Esophagus muscularis mucosa (tissue), 4 donors: ENCODE measurements around the gene CST7. TPM values are rescaled to one million over a fixed set of nuclear protein-coding genes. Genes with fewer than 3 reads are reported as not detected.

Source experiments
- DNase-seq: peaks from one replicate; pipeline ENCODE4 v3.0.0-alpha.2; 2017; ENCODE audit errors: extremely low spot score
- H3K27ac ChIP-seq, 4 donors: fragments of 200-600 bp; sonication (generic); replicated peaks in 1 of 4; 1 replicate in 3 of 4; 2 replicates in 1 of 4; pipeline ENCODE4 v1.5.1; 2016 to 2019; ENCODE audit warnings: mild to moderate bottlenecking in 1 of 4
- H3K27me3 ChIP-seq, 4 donors: fragments of 200-600 bp; sonication (generic); one replicate each; pipeline versions ENCODE4 v1.5.1 to v1.6.0; 2016 to 2019
- H3K36me3 ChIP-seq, 4 donors: fragments of 200-600 bp; sonication (generic); one replicate each; pipeline ENCODE4 v1.5.1; 2016 to 2019
- H3K4me1 ChIP-seq, 4 donors: fragments of 200-600 bp; sonication (generic); one replicate each; pipeline ENCODE4 v1.5.1; 2016 to 2019
- H3K4me3 ChIP-seq, 4 donors: fragments of 200-600 bp; sonication (generic); 1 replicate in 2 of 4; 2 replicates in 2 of 4; pipeline ENCODE4 v1.5.1; 2016 to 2019; ENCODE audit warnings: mild to moderate bottlenecking in 4 of 4, moderate library complexity in 1 of 4
- H3K9me3 ChIP-seq, 4 donors: fragments of 200-600 bp; sonication (generic); 1 replicate in 3 of 4; 2 replicates in 1 of 4; pipeline ENCODE4 v1.5.1; 2016 to 2019
- CTCF ChIP-seq, 3 experiments: fragments of 200-600 bp in 2 of 3; fragments of 450-650 bp in 1 of 3; sonication (generic) in 2 of 3; IDR thresholded peaks; one replicate each; pipeline ENCODE4 v1.5.1; 2017 to 2019; ENCODE audit warnings: antibody characterized with exemption in 3 of 3, mild to moderate bottlenecking in 2 of 3, moderate library complexity in 1 of 3
- EP300 ChIP-seq: sonication (generic); formaldehyde crosslinking; IDR thresholded peaks from one replicate; pipeline ENCODE4 v1.6.1; 2017; ENCODE audit warnings: antibody characterized with exemption
- POLR2A ChIP-seq: fragments of 450-650 bp; IDR thresholded peaks from one replicate; pipeline ENCODE4 v1.6.1; 2017; ENCODE audit warnings: antibody characterized with exemption, moderate library complexity, mild to moderate bottlenecking, low read depth
- POLR2AphosphoS5 ChIP-seq, 2 donors: sonication (generic); formaldehyde crosslinking; IDR thresholded peaks; one replicate each; pipeline ENCODE4 v1.6.1; 2017; ENCODE audit warnings: antibody characterized with exemption in 2 of 2
- WGBS: methylation state at CpG from one replicate; pipeline ENCODE4 v1.1.5; 2018; 5-methylcytosine and 5-hydroxymethylcytosine counted together
- intact Hi-C: fragments of 100-400 bp; cut with DNase I; formaldehyde crosslinking; loops from one replicate; pipeline ENCODE4 v1.15.1; 2023
- total RNA-seq, 4 donors: library from RNA; depleted of rRNA; stranded (reverse); fragments of >200 nt; gene quantifications; one replicate each; pipeline versions ENCODE4 v1.1.0 to v1.2.1, GENCODE V29; 2016

CST7 gene
- total RNA-seq, 4 donors from 2014 or later, result 1.2 to 13.8 (median 1.5) TPM; not detected in 1

- no peaks in the 10 kb centered on the region for H3K4me1 ChIP-seq
- TF ChIP-seq POLR2AphosphoS5 (IDR thresholded peaks at IDR 0.05) (no peak), EP300 (no peak), POLR2A (no peak), CTCF (IDR thresholded peaks at IDR 0.05) (no peak)
- H3K4me3 ChIP-seq, result no peak overlapping the region
- DNase-seq, result no peak
- H3K27ac ChIP-seq, result no peak overlapping the region
- peaks cover 67 to 100% (median 99%) of the 10 kb centered on the region in 4 donors for H3K36me3 ChIP-seq
- 70% methylated on average over 9 of the region's 9 CpGs for WGBS
- no peaks in the 10 kb centered on the region for H3K27me3 ChIP-seq
- intact Hi-C loops, result no loop called here
- no peaks in the 10 kb centered on the region for H3K9me3 ChIP-seq
Measured at GRCh38 chr20:24964506-24964840, 15.4 kb downstream of the CST7 start.

GRCh38 chr20:24965065-24965919 is 16.2 kb downstream of the CST7 start:
- no peaks in the 10 kb centered on the region for H3K27me3 ChIP-seq
- WGBS, result 93% methylated on average over 6 of the region's 7 CpGs
- H3K4me1 ChIP-seq, result no peaks in the 10 kb centered on the region
- H3K27ac ChIP-seq, result no peak overlapping the region
- no peak for DNase-seq
- no peak for TF ChIP-seq POLR2A
- TF ChIP-seq CTCF (IDR thresholded peaks at IDR 0.05), result no peak
- TF ChIP-seq EP300, result no peak
- TF ChIP-seq POLR2AphosphoS5 (IDR thresholded peaks at IDR 0.05), result no peak
- H3K4me3 ChIP-seq, result no peak overlapping the region
- intact Hi-C loops, result no loop called here
- H3K9me3 ChIP-seq, result no peaks in the 10 kb centered on the region
- H3K36me3 ChIP-seq, result peaks cover 68 to 100% (median 99%) of the 10 kb centered on the region in 4 donors

DNA sequence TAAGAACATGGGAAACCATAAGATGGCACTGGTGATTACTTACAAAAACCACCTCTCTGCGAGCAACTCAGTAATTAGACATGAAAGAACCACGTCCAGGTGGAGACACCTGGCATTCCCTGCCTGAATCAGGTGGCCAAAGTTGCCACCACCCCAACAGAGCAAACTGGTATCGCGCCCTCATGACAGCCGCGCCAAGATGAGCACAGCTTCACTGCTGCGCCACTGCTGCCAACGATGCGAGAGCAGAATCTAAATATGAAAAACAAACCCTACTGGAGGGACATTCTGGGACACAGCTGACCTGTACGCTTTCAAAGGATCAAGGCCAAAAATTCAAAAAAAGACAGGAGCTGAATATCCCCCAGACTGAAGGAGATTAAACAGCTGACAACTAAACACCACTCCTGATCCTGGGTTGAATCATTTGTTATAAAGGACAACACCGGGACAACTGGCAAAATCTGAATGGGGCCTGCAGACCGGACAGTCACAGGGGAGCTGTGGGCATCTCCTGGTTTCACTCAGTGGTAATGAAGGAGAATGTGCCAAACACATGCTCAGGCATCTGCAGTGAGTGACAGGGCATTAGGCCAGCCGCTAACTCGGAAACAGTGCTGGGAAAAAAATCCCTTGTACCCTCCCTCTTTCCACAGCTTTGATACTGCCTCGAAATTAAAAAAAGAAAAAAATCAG is 17.4 kb downstream of the CST7 start:
- intact Hi-C loops, result no loop called here
- no peak overlapping the region for H3K4me3 ChIP-seq
- TF ChIP-seq POLR2A (no peak), CTCF (IDR thresholded peaks at IDR 0.05) (no peak), POLR2AphosphoS5 (IDR thresholded peaks at IDR 0.05) (no peak), EP300 (no peak)
- H3K9me3 ChIP-seq, result no peaks in the 10 kb centered on the region
- H3K4me1 ChIP-seq, result no peaks in the 10 kb centered on the region
- no peaks in the 10 kb centered on the region for H3K27me3 ChIP-seq
- DNase-seq, result no peak
- H3K36me3 ChIP-seq, result peaks cover 72 to 100% (median 95%) of the 10 kb centered on the region in 4 donors
- H3K27ac ChIP-seq, result no peak overlapping the region
- 95% methylated on average over 15 of the region's 15 CpGs for WGBS

DNA sequence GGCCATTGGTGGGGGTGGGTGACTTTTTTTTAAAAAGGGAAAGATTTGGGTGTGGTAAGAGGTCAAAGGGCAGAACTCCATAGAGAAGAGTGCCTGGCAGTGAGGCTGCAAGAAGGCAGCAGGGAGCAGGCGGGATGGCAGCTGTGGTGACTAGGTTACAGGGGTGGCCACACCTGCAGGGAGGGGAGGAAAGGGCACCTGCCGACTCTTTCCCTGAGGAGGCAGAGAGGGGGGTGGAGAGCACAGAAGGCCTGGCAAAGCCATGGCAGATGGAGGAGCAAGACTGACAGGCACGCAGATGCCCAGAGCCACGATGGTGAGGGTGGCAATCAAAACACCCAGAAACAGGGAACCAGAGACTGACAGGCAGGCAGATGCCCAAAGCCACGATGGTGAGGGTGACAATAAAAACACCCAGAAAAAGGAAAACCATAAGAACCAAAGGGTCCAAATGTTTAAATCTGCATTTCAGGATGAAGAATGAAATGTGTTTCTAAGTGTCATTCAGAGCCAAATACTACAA is 19.3 kb downstream of the CST7 start:
- no peaks in the 10 kb centered on the region for H3K9me3 ChIP-seq
- intact Hi-C loops, result no loop called here
- no peak for DNase-seq
- H3K36me3 ChIP-seq, result peaks cover 76 to 100% (median 94%) of the 10 kb centered on the region in 4 donors
- no peaks in the 10 kb centered on the region for H3K4me1 ChIP-seq
- no peak overlapping the region for H3K27ac ChIP-seq
- TF ChIP-seq EP300 (no peak), CTCF (IDR thresholded peaks at IDR 0.05) (no peak), POLR2AphosphoS5 (IDR thresholded peaks at IDR 0.05) (no peak), POLR2A (no peak)
- 87% methylated on average over 5 of the region's 5 CpGs for WGBS
- H3K4me3 ChIP-seq, result no peak overlapping the region
- H3K27me3 ChIP-seq, result no peaks in the 10 kb centered on the region
